ENCODE data around the gene ENTR1. TPM values are rescaled to one million over a fixed set of nuclear protein-coding genes. Genes with fewer than 3 reads are reported as not detected.
A peak's percentile ranks its signal among the peaks of the same experiment; 100 is the strongest.

The ENTR1 gene
- polyA plus RNA-seq, 3 donors = 3.3 to 60.0 (median 9.6) TPM

- intact Hi-C loops (cut with micrococcal nuclease) = no loop called here
- Mint-ChIP-seq H3K4me3 (peak overlapping the region in 1 of 2 donors; percentile 21), H3K4me1 (peaks cover 25% of the 10 kb centered on the region), H3K27ac (peak overlapping the region in 1 of 7 donors; percentile 45), H3K36me3 (peaks cover 16 to 48% of the 10 kb centered on the region in 2 donors), H3K9me3 (no peaks in the 10 kb centered on the region), H3K27me3 (ENCODE audit: low read depth in 3 of 3) (peaks cover 5 to 11% (median 6%) of the 10 kb centered on the region in 3 donors)
- Histone ChIP-seq H3K9me3 (replicated peaks in 1 of 2; ENCODE audit: control insufficient read depth in 1 of 2, insufficient read depth in 1 of 2, low read length in 2 of 2) (no peaks in the 10 kb centered on the region), H3K4me1 (ENCODE audit: control insufficient read depth in 1 of 2, insufficient read depth in 2 of 2, low read length in 2 of 2) (peaks cover 23 to 27% of the 10 kb centered on the region in 2 donors), H3K27me3 (ENCODE audit: control insufficient read depth in 2 of 2, insufficient read depth in 2 of 2, low read length in 2 of 2) (peaks cover 0 to 4% of the 10 kb centered on the region in 2 donors), H3K4me2 (replicated peaks; ENCODE audit: extremely low read depth, low read length, poor library complexity, severe bottlenecking) (no peak overlapping the region), H3K4me3 (replicated peaks in 1 of 3; ENCODE audit: low read depth in 2 of 3, low read length in 3 of 3) (peak overlapping the region in 1 of 3 experiments; percentile 84), H3K36me3 (replicated peaks in 1 of 2; ENCODE audit: control insufficient read depth in 1 of 2, insufficient read depth in 2 of 2, low read length in 2 of 2) (peaks cover 15 to 26% of the 10 kb centered on the region in 2 donors), H3K9ac (ENCODE audit: insufficient read depth, low read length, poor library complexity, severe bottlenecking) (no peak overlapping the region), H3K79me2 (ENCODE audit: insufficient read depth, low read length) (peaks cover 18% of the 10 kb centered on the region), H3K27ac (ENCODE audit: low read depth in 1 of 2, low read length in 2 of 2) (no peak overlapping the region), H4K20me1 (ENCODE audit: insufficient read depth, low read length) (peaks cover 27% of the 10 kb centered on the region), H2AFZ (ENCODE audit: insufficient read depth, low read depth, low read length, poor library complexity, severe bottlenecking) (no peak overlapping the region)
- DNase-seq = no peak
- 65% methylated on average over 4 of the region's 8 CpGs for WGBS (ENCODE audit: insufficient coverage)
- TF ChIP-seq, protein P1, sequence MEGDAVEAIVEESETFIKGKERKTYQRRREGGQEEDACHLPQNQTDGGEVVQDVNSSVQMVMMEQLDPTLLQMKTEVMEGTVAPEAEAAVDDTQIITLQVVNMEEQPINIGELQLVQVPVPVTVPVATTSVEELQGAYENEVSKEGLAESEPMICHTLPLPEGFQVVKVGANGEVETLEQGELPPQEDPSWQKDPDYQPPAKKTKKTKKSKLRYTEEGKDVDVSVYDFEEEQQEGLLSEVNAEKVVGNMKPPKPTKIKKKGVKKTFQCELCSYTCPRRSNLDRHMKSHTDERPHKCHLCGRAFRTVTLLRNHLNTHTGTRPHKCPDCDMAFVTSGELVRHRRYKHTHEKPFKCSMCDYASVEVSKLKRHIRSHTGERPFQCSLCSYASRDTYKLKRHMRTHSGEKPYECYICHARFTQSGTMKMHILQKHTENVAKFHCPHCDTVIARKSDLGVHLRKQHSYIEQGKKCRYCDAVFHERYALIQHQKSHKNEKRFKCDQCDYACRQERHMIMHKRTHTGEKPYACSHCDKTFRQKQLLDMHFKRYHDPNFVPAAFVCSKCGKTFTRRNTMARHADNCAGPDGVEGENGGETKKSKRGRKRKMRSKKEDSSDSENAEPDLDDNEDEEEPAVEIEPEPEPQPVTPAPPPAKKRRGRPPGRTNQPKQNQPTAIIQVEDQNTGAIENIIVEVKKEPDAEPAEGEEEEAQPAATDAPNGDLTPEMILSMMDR (IDR thresholded peaks at IDR 0.05) = no peak
These were observed 27.0 kb upstream of the ENTR1 start for GRCh38 chr9:136437430-136437829.

- intact Hi-C loops (cut with micrococcal nuclease) = no loop called here
- no peak overlapping the region for H2AFZ ChIP-seq (ENCODE audit: insufficient read depth, low read depth, low read length, poor library complexity, severe bottlenecking)
- 93% methylated on average over 25 of the region's 25 CpGs for WGBS (ENCODE audit: insufficient coverage)
- no peak overlapping the region for H3K27ac ChIP-seq (ENCODE audit: low read depth in 1 of 2, low read length in 2 of 2)
- DNase-seq = no peak
- peaks cover 23 to 27% of the 10 kb centered on the region in 2 donors for H3K4me1 ChIP-seq (ENCODE audit: control insufficient read depth in 1 of 2, insufficient read depth in 2 of 2, low read length in 2 of 2)
- Mint-ChIP-seq H3K36me3 (peaks cover 6 to 38% of the 10 kb centered on the region in 2 donors), H3K4me1 (peaks cover 25% of the 10 kb centered on the region), H3K27ac (no peak overlapping the region), H3K4me3 (no peak overlapping the region), H3K27me3 (ENCODE audit: low read depth in 3 of 3) (peaks cover 5 to 11% (median 6%) of the 10 kb centered on the region in 3 donors), H3K9me3 (no peaks in the 10 kb centered on the region)
- peaks cover 25% of the 10 kb centered on the region for H4K20me1 ChIP-seq (ENCODE audit: insufficient read depth, low read length)
- peaks cover 0 to 4% of the 10 kb centered on the region in 2 donors for H3K27me3 ChIP-seq (ENCODE audit: control insufficient read depth in 2 of 2, insufficient read depth in 2 of 2, low read length in 2 of 2)
- TF ChIP-seq, protein P1 (IDR thresholded peaks at IDR 0.05) = no peak
- H3K4me3 ChIP-seq (replicated peaks in 1 of 3; ENCODE audit: low read depth in 2 of 3, low read length in 3 of 3) = no peak overlapping the region
- H3K4me2 ChIP-seq (replicated peaks; ENCODE audit: extremely low read depth, low read length, poor library complexity, severe bottlenecking) = no peak overlapping the region
- H3K36me3 ChIP-seq (replicated peaks in 1 of 2; ENCODE audit: control insufficient read depth in 1 of 2, insufficient read depth in 2 of 2, low read length in 2 of 2) = peaks cover 7 to 16% of the 10 kb centered on the region in 2 donors
- no peaks in the 10 kb centered on the region for H3K9me3 ChIP-seq (replicated peaks in 1 of 2; ENCODE audit: control insufficient read depth in 1 of 2, insufficient read depth in 1 of 2, low read length in 2 of 2)
- no peak overlapping the region for H3K9ac ChIP-seq (ENCODE audit: insufficient read depth, low read length, poor library complexity, severe bottlenecking)
- H3K79me2 ChIP-seq (ENCODE audit: insufficient read depth, low read length) = peaks cover 18% of the 10 kb centered on the region
These were observed 25.7 kb upstream of the ENTR1 start for GRCh38 chr9:136436055-136436634.

Measured in CD14-positive monocyte (primary cell).